ENCODE measurements around the gene ARL15.

Gene ARL15

GRCh38 chr5:54120473-54120872 is 189.9 kb downstream of the ARL15 start:
- Histone ChIP-seq H3K9ac (ENCODE audit: low read length) (no peak overlapping the region), H4K20me1 (ENCODE audit: insufficient read depth, low read length) (no peaks in the 10 kb centered on the region), H3K79me2 (ENCODE audit: low read length) (no peaks in the 10 kb centered on the region), H3K27me3 (ENCODE audit: low read depth, low read length) (no peaks in the 10 kb centered on the region), H3K4me1 (ENCODE audit: low read length) (peaks cover 8% of the 10 kb centered on the region; the same call in 1 of the 2 replicates), H3K27ac (ENCODE audit: low read length) (no peak overlapping the region), H3K4me2 (ENCODE audit: low read length) (no peak overlapping the region), H3K4me3 (ENCODE audit: low read length) (no peak overlapping the region), H3K9me3 (ENCODE audit: insufficient read depth, low read length) (no peaks in the 10 kb centered on the region), H3K36me3 (replicated peaks; ENCODE audit: low read depth, low read length) (no peaks in the 10 kb centered on the region), H2AFZ (ENCODE audit: low read depth, low read length) (no peak overlapping the region)
- TF ChIP-seq CTCF (IDR thresholded peaks at IDR 0.05; ENCODE audit: low read depth, low read length) (no peak), EZH2phosphoT487 (IDR thresholded peaks at IDR 0.05; ENCODE audit: low read depth) (no peak)

GRCh38 chr5:54117957-54118356 is 192.4 kb downstream of the ARL15 start:
- Histone ChIP-seq H3K4me2 (ENCODE audit: low read length) (no peak overlapping the region), H4K20me1 (ENCODE audit: insufficient read depth, low read length) (no peaks in the 10 kb centered on the region), H3K4me3 (ENCODE audit: low read length) (no peak overlapping the region), H3K79me2 (ENCODE audit: low read length) (no peaks in the 10 kb centered on the region), H3K36me3 (replicated peaks; ENCODE audit: low read depth, low read length) (no peaks in the 10 kb centered on the region), H3K27ac (ENCODE audit: low read length) (no peak overlapping the region), H3K4me1 (ENCODE audit: low read length) (peaks cover 8% of the 10 kb centered on the region; the same call in 1 of the 2 replicates), H2AFZ (ENCODE audit: low read depth, low read length) (no peak overlapping the region), H3K9ac (ENCODE audit: low read length) (no peak overlapping the region), H3K27me3 (ENCODE audit: low read depth, low read length) (no peaks in the 10 kb centered on the region), H3K9me3 (ENCODE audit: insufficient read depth, low read length) (no peaks in the 10 kb centered on the region)
- TF ChIP-seq EZH2phosphoT487 (IDR thresholded peaks at IDR 0.05; ENCODE audit: low read depth) = no peak
- TF ChIP-seq CTCF (IDR thresholded peaks at IDR 0.05; ENCODE audit: low read depth, low read length) = no peak

GRCh38 chr5:54115735-54116403 is 194.5 kb downstream of the ARL15 start:
- Histone ChIP-seq H2AFZ (ENCODE audit: low read depth, low read length) (no peak overlapping the region), H3K4me2 (ENCODE audit: low read length) (0 out of 2 replicates have a peak overlapping the region, but pooled peaks have one; percentile 20), H3K79me2 (ENCODE audit: low read length) (no peaks in the 10 kb centered on the region), H3K27me3 (ENCODE audit: low read depth, low read length) (no peaks in the 10 kb centered on the region), H3K9ac (ENCODE audit: low read length) (no peak overlapping the region), H4K20me1 (ENCODE audit: insufficient read depth, low read length) (no peaks in the 10 kb centered on the region), H3K27ac (ENCODE audit: low read length) (no peak overlapping the region), H3K9me3 (ENCODE audit: insufficient read depth, low read length) (no peaks in the 10 kb centered on the region), H3K36me3 (replicated peaks; ENCODE audit: low read depth, low read length) (no peaks in the 10 kb centered on the region), H3K4me3 (ENCODE audit: low read length) (no peak overlapping the region), H3K4me1 (ENCODE audit: low read length) (peaks cover 8% of the 10 kb centered on the region; the same call in 1 of the 2 replicates)
- TF ChIP-seq CTCF (IDR thresholded peaks at IDR 0.05; ENCODE audit: low read depth, low read length) (no peak), EZH2phosphoT487 (IDR thresholded peaks at IDR 0.05; ENCODE audit: low read depth) (no peak)

- Histone ChIP-seq H3K27ac (ENCODE audit: low read length) (no peak overlapping the region), H3K4me2 (ENCODE audit: low read length) (no peak overlapping the region), H3K9me3 (ENCODE audit: insufficient read depth, low read length) (no peaks in the 10 kb centered on the region), H4K20me1 (ENCODE audit: insufficient read depth, low read length) (no peaks in the 10 kb centered on the region), H3K9ac (ENCODE audit: low read length) (no peak overlapping the region), H3K4me1 (ENCODE audit: low read length) (peaks cover 8% of the 10 kb centered on the region; the same call in 1 of the 2 replicates), H3K4me3 (ENCODE audit: low read length) (no peak overlapping the region), H2AFZ (ENCODE audit: low read depth, low read length) (no peak overlapping the region), H3K36me3 (replicated peaks; ENCODE audit: low read depth, low read length) (no peaks in the 10 kb centered on the region), H3K27me3 (ENCODE audit: low read depth, low read length) (no peaks in the 10 kb centered on the region), H3K79me2 (ENCODE audit: low read length) (no peaks in the 10 kb centered on the region)
- TF ChIP-seq EZH2phosphoT487 (IDR thresholded peaks at IDR 0.05; ENCODE audit: low read depth) = no peak
- no peak for TF ChIP-seq CTCF (IDR thresholded peaks at IDR 0.05; ENCODE audit: low read depth, low read length)
These were observed 197.3 kb downstream of the ARL15 start for GRCh38 chr5:54113060-54113459.

Data from OCI-LY3 (cell line).